ENCODE measurements around the gene HDAC4.

DNA sequence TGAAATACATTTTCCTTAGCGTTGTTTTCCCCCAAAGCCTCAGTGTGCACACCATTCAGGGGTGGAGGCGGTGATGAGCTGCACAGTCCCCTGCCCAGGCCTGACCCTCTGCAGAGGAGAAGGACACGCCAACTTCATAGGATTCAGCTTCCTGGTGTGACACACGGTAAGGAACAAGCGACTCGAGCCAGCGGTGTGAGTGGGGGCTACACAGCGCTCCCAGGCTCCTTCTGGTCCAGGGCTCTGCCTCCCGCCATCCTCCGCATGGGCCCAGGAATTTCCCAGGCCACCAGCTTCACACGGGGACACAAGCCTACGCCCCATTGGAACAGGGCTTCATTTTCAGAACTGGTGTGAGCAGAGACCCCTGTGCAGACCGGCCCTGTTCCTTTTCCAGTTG lies 272.1 kb downstream of the HDAC4 start:
- TF ChIP-seq, protein P1, sequence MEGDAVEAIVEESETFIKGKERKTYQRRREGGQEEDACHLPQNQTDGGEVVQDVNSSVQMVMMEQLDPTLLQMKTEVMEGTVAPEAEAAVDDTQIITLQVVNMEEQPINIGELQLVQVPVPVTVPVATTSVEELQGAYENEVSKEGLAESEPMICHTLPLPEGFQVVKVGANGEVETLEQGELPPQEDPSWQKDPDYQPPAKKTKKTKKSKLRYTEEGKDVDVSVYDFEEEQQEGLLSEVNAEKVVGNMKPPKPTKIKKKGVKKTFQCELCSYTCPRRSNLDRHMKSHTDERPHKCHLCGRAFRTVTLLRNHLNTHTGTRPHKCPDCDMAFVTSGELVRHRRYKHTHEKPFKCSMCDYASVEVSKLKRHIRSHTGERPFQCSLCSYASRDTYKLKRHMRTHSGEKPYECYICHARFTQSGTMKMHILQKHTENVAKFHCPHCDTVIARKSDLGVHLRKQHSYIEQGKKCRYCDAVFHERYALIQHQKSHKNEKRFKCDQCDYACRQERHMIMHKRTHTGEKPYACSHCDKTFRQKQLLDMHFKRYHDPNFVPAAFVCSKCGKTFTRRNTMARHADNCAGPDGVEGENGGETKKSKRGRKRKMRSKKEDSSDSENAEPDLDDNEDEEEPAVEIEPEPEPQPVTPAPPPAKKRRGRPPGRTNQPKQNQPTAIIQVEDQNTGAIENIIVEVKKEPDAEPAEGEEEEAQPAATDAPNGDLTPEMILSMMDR (IDR thresholded peaks at IDR 0.05), result no peak
- no peak for TF ChIP-seq EZH2 (IDR thresholded peaks at IDR 0.05; ENCODE audit: borderline replicate concordance, insufficient read depth, low read depth, low read length, poor library complexity, severe bottlenecking)
